HEK293 (cell line): ENCODE data around the gene BCL7A.

ENCODE experiments used
- BCL11A ChIP-seq: fragments of 450-650 bp; formaldehyde crosslinking; IDR thresholded peaks from 2 replicates; pipeline ENCODE4 v1.5.1; 2016; ENCODE audit warnings: low read depth, missing biosample characterization, missing genetic modification characterization
- CTCF ChIP-seq: fragments of 450-650 bp; formaldehyde crosslinking; IDR thresholded peaks from 2 replicates; pipeline ENCODE4 v1.5.1; 2016; ENCODE audit warnings: missing biosample characterization, missing genetic modification characterization
- GFI1B ChIP-seq: fragments of 450-650 bp; formaldehyde crosslinking; IDR thresholded peaks from 2 replicates; pipeline ENCODE4 v1.5.1; 2016; ENCODE audit warnings: missing biosample characterization, missing genetic modification characterization
- SP2 ChIP-seq: fragments of 450-650 bp; formaldehyde crosslinking; IDR thresholded peaks from 2 replicates; pipeline ENCODE4 v1.5.1; 2016; ENCODE audit warnings: missing biosample characterization, missing genetic modification characterization
- TCF7L2 ChIP-seq: IDR thresholded peaks from 2 replicates; pipeline ENCODE4 v1.6.1; 2011; ENCODE audit warnings: low read depth, mild to moderate bottlenecking, inconsistent platforms, low read length, moderate library complexity, borderline replicate concordance
- YY1 ChIP-seq: fragments of 450-650 bp; formaldehyde crosslinking; IDR thresholded peaks from 2 replicates; pipeline ENCODE4 v1.5.1; 2018; ENCODE audit warnings: missing biosample characterization, missing genetic modification characterization
- ZNF138 ChIP-seq: fragments of 450-650 bp; formaldehyde crosslinking; IDR thresholded peaks from 2 replicates; pipeline ENCODE4 v1.5.1; 2016; ENCODE audit warnings: missing biosample characterization, missing genetic modification characterization, borderline replicate concordance
- ZNF175 ChIP-seq: fragments of 450-650 bp; formaldehyde crosslinking; IDR thresholded peaks from 2 replicates; pipeline ENCODE4 v1.5.1; 2016; ENCODE audit warnings: missing biosample characterization, missing genetic modification characterization
- ZNF324 ChIP-seq: fragments of 450-650 bp; formaldehyde crosslinking; IDR thresholded peaks from 2 replicates; pipeline ENCODE4 v1.5.1; 2016; ENCODE audit warnings: missing biosample characterization, missing genetic modification characterization
- ZNF398 ChIP-seq: fragments of 450-650 bp; formaldehyde crosslinking; IDR thresholded peaks from 2 replicates; pipeline ENCODE4 v1.5.1; 2017; ENCODE audit warnings: missing biosample characterization, missing genetic modification characterization
- ZNF529 ChIP-seq: fragments of 450-650 bp; formaldehyde crosslinking; IDR thresholded peaks from 2 replicates; pipeline ENCODE4 v1.5.1; 2017; ENCODE audit warnings: missing genetic modification characterization, missing biosample characterization; ENCODE audit not compliant: insufficient replicate concordance
- ZNF558 ChIP-seq: fragments of 450-650 bp; formaldehyde crosslinking; IDR thresholded peaks from 2 replicates; pipeline ENCODE4 v1.5.1; 2016; ENCODE audit warnings: missing biosample characterization, missing genetic modification characterization
- ZSCAN18 ChIP-seq: fragments of 450-650 bp; formaldehyde crosslinking; IDR thresholded peaks from 2 replicates; pipeline ENCODE4 v1.5.1; 2016; ENCODE audit warnings: missing biosample characterization, missing genetic modification characterization

- TF ChIP-seq CTCF (tag by site-specific recombination) (no peak), ZNF138 (tag by site-specific recombination) (no peak), GFI1B (tag by site-specific recombination) (no peak), TCF7L2 (no peak), ZNF529 (tag by site-specific recombination) (no peak), ZNF398 (tag by site-specific recombination) (no peak; the same call in 1 of the 2 replicates), SP2 (tag by site-specific recombination) (no peak), ZSCAN18 (tag by site-specific recombination) (no peak), ZNF175 (tag by site-specific recombination) (no peak; the same call in 1 of the 2 replicates), ZNF558 (no peak), BCL11A (tag by site-specific recombination) (no peak), YY1 (no peak; the same call in 1 of the 2 replicates), ZNF324 (tag by site-specific recombination) (no peak)
Measured at GRCh38 chr12:122094137-122094734, 72.6 kb downstream of the BCL7A start.
